Islet precursor cell (in vitro differentiated cells): ENCODE measurements around the gene DCAF8L2.
"Not testable (repeated sequence)": the region's sequence is repeated elsewhere in the genome, so short reads cannot be mapped to it uniquely, and the experiment has no call there.

Source experiments
- DNase-seq: peaks from one replicate; pipeline ENCODE4 v3.0.0-alpha.2; 2018

Gene DCAF8L2

DNA sequence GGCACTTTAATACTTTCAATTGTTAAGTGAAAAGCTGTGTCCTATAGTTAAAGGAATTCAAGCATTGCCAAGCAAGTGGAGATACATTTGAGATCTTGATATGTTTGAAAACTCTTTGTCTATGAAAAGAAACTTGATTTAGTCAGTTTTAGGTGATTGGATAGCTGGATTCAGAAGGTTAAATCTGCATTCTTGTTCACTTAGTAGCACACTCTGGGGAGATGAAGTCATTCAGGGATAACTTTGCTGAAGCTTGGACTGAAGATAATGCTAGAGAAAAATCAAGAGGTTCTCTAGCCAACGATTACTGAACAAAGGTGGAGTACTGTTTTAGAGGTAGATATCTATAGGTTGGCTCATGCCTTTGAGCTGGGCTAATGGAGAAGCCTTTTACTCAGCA is 90.6 kb downstream of the DCAF8L2 start:
- DNase-seq, result no peak

DNA sequence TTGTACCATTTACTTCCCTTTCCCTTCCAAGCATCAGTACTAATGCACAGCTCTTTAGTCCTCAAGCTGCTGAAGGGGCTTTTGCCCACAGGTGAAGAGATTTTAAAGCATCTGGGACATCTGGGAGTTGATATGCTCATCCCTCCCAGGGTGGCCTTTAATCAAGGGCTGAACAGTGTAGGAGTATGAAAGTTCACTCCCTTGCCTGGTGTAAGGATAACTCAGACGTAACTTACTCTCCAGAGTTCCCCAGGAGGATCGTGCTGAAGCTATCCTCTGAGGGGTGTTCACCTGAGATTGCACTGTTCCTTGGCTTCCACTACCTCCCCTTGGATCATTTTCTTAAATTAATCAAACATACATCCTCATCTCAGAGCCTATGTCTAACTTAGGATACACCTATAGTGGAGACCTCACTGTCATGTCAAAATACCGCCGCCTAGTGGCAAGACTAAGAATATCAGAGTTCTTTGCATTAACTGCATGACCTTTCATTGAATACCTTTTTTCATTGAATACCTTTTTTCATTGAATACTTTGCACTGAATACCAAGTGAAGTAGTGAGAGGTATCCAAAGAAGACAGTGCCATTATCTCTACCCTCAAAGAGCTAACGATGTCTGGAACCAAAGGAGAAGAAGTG is 93.5 kb downstream of the DCAF8L2 start:
- not testable (repeated sequence) for DNase-seq

DNA sequence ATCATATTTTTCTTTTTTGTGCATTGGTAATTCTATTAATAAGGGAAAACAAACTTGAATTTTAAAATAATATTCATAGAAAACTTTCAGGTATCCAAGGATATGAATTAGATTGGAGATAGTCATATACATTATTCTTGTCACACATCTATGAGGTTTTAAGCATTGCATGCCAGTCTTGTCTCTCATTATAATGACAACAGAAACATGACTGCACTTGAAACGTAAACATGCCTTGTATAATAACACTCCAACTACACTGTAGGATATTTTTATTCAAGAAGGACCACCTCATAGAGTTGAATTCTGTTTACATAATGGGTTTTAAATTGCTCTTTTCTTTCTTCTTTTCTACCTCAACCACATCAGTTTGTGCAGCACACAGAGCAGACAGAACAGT is 104.5 kb downstream of the DCAF8L2 start:
- DNase-seq, result no peak

DNA sequence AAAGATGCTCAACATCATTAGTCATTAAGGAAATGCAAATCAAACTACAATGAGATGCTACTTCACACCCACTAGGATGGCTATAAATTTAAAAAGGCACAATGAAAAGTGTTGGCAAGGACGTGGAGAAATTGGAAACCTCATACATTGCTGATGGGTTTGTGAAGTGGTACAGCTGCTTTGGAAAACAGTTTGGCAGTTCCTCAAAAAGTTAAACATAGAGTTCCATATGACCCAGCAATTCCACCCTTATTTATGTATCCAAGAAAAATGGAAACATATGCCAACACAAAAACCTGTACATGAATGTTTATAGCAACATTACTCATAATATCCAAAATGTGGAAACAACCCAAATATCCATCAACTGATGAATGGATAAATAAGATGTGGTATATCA is 116.4 kb downstream of the DCAF8L2 start:
- DNase-seq, result no peak

DNA sequence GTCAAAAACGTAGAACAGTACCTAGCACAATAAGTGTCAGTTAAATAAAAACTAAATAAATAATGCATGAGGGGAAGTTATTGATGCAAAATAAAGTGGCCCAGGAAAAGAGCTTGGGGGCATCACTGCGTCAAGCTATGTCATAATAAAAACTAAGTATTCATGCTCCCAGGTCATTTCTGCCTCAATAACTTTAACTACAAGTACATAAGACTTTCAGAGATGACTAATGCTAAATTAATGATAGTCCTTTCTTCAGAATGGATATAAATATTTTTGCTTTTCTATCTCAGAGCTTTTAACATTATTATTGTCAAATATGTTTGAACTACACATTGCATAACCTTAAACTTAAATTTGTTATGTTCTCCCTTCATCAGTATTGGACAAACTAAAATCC is 125.5 kb downstream of the DCAF8L2 start:
- no peak for DNase-seq

DNA sequence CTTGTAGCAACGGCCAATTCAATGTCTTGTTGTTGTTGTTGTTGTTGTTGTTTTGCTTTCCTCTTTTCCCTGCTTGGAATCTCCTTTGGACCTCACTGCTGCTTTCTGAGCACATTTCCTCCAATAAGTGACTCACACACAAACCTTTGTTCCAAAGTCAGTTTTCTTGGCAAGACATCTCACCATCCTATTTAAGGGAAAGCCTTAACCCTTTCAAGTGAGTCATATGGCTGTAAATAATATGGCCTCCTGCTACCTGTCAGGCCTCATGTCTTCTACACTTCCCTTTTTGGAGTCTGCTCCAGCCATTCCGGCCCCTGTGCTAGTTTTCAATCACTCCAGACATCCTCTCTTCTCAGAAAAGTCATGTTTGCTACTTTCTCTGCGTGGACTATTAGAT is 138.1 kb downstream of the DCAF8L2 start:
- no peak for DNase-seq

DNA sequence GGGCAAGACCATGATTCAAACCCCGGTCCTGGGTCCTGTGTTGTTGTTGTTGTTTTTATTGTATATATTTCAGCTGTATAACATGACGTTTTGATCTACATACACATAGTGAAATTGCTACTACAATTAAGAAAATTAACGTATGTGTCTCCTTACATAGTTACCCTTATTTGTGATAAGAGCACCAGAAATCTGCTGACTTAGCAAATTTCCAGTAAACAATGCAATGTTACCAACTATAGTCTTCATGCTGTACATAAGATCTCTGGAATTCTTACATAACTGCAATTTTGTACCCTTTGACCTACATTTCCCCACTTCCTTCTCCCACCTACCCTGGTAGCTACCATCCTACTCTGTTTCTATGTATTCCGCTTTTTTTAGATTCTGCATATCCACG is 141.8 kb downstream of the DCAF8L2 start:
- no peak for DNase-seq

GRCh38 chrX:27735914-27736313 is 145.8 kb downstream of the DCAF8L2 start:
- DNase-seq, result no peak

- DNase-seq, result no peak
Measured at GRCh38 chrX:27740933-27741332, 150.8 kb downstream of the DCAF8L2 start.

GRCh38 chrX:27743521-27743920 is 153.4 kb downstream of the DCAF8L2 start:
- not testable (repeated sequence) for DNase-seq

GRCh38 chrX:27746516-27746915 is 156.4 kb downstream of the DCAF8L2 start:
- no peak for DNase-seq

GRCh38 chrX:27750298-27750697 is 160.2 kb downstream of the DCAF8L2 start:
- DNase-seq, result not testable (repeated sequence)

DNA sequence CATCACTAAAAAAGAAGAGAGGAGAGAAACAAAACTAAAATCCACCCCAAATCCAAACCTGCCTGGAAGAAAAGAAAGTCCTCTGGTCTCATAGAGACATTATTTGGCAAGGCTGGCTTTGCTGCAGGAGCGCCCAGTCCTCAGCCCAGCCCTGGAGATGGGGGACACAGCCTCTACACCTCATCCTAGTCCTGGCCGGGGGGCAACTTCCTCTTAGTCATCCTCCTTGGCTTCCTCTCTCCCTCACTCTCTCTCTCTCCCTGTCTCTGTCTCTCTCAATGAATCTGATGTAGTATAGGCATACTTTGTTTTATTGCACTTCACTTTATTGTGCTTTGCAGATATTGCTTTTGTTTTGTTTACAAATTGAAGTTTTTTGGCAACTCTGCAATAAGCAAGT is 161.8 kb downstream of the DCAF8L2 start:
- no peak for DNase-seq

- DNase-seq, result no peak
Measured at GRCh38 chrX:27765718-27766117, 175.6 kb downstream of the DCAF8L2 start.

- DNase-seq, result no peak
Measured at GRCh38 chrX:27767387-27767786, 177.2 kb downstream of the DCAF8L2 start.

- no peak for DNase-seq
Measured at GRCh38 chrX:27775984-27776383, 185.8 kb downstream of the DCAF8L2 start.

DNA sequence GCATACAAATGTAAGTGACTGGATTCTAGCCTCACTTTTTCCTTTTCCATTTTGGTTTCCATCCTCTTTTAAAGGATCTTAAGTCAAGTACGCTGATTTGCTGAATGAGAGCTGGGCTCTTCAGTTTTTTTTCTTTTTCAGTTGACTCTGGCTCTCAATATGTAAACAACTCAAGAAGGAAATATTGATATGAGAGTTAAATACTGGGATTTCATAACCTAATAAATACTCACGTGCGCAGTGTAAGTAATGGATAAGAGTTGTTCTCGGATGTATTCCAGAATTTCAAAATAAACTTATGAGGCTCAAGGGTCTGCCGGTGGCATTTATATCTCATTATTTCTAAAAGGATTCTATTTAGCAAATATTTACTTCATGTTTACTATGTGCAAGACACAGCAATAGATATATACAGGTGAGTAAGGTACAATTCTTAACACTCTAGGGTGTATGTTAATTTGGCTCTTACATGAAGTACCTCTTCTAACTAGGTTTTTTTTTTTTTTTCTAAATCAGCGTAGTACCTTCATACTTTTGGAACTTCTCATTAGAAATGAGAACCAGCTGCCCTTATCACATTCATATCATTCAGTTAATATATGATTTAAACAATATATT is 206.6 kb downstream of the DCAF8L2 start:
- no peak for DNase-seq

GRCh38 chrX:27797575-27797974 is 207.4 kb downstream of the DCAF8L2 start:
- no peak for DNase-seq
